CD4-positive, alpha-beta T cell (primary cell): Measurements from ENCODE around the gene ITFG2. TPM values are rescaled to one million over a fixed set of nuclear protein-coding genes. Genes with fewer than 3 reads are reported as not detected.

Experiments
- ATAC-seq: fragments of 200-7000 bp; cut with Tn5 transposase; one replicate; pipeline ENCODE4 v1.10.0; 2022; ENCODE audit warnings: mild to moderate bottlenecking; ENCODE audit not compliant: poor library complexity
- CTCF ChIA-PET: fragments of 350-600 bp; sonication (Branson Sonifier 250); formaldehyde crosslinking; loops from one replicate; lab custom pipeline; 2021; ENCODE audit warnings: antibody characterized with exemption, inconsistent platforms; lab: Charles Lee
- POLR2A ChIA-PET: fragments of 350-600 bp; sonication (Branson Sonifier 250); formaldehyde crosslinking; loops from one replicate; lab custom pipeline; 2021; ENCODE audit warnings: antibody characterized with exemption, inconsistent platforms; lab: Charles Lee
- DNase-seq, 14 experiments: peaks; one replicate each; pipeline ENCODE4 v3.0.0-alpha.2; 2013 to 2020; ENCODE audit warnings: mixed read lengths in 2 of 14
- H3K27ac ChIP-seq, 2 donors: one replicate each; pipeline versions ENCODE4 v1.5.1 to v1.7.0; 2013; ENCODE audit warnings: low read length in 2 of 2, low read depth in 1 of 2, mild to moderate bottlenecking in 1 of 2
- H3K27me3 ChIP-seq, 2 experiments: 1 replicate in 1 of 2; 2 replicates in 1 of 2; pipeline versions ENCODE4 v1.6.1 to v1.7.0; 2013; ENCODE audit warnings: low read length in 2 of 2, control low read depth in 1 of 2, mild to moderate bottlenecking in 1 of 2, moderate library complexity in 1 of 2; ENCODE audit not compliant: insufficient read depth in 2 of 2, control insufficient read depth in 1 of 2
- H3K36me3 ChIP-seq: one replicate; pipeline ENCODE4 v1.6.1; 2013; ENCODE audit warnings: low read length, control low read depth; ENCODE audit not compliant: insufficient read depth
- H3K4me1 ChIP-seq: one replicate; pipeline ENCODE4 v1.6.1; 2013; ENCODE audit warnings: low read length, control low read depth; ENCODE audit not compliant: insufficient read depth
- H3K4me3 ChIP-seq: one replicate; pipeline ENCODE4 v1.5.1; 2013; ENCODE audit warnings: mild to moderate bottlenecking, low read length, moderate library complexity
- H3K9me3 ChIP-seq, 2 experiments: 1 replicate in 1 of 2; 2 replicates in 1 of 2; pipeline versions ENCODE4 v1.6.1 to v1.7.0; 2013; ENCODE audit warnings: low read length in 2 of 2, mild to moderate bottlenecking in 2 of 2, control low read depth in 1 of 2, moderate library complexity in 1 of 2; ENCODE audit not compliant: control insufficient read depth in 1 of 2, insufficient read depth in 1 of 2
- H3K27ac Mint-ChIP-seq: one replicate; pipeline ENCODE4 v1.8.0; 2020; ENCODE audit warnings: mixed read lengths
- H3K27me3 Mint-ChIP-seq: one replicate; pipeline ENCODE4 v1.8.0; 2021; ENCODE audit warnings: mixed read lengths
- H3K36me3 Mint-ChIP-seq: one replicate; pipeline ENCODE4 v1.8.0; 2021; ENCODE audit warnings: low read depth, mixed read lengths
- H3K4me1 Mint-ChIP-seq: one replicate; pipeline ENCODE4 v1.8.0; 2021; ENCODE audit warnings: low read depth, mixed read lengths
- H3K4me3 Mint-ChIP-seq: one replicate; pipeline ENCODE4 v1.8.0; 2020; ENCODE audit warnings: mild to moderate bottlenecking, mixed read lengths
- H3K9me3 Mint-ChIP-seq: one replicate; pipeline ENCODE4 v1.8.0; 2020; ENCODE audit warnings: mixed read lengths
- intact Hi-C, 2 experiments: fragments of 100-400 bp; cut with DNase I in 1 of 2; cut with micrococcal nuclease in 1 of 2; formaldehyde crosslinking; loops; one replicate each; pipeline versions ENCODE4 v1.15.1 to v1.9.0; 2023 to 2025; cut with DNase I, micrococcal nuclease
- total RNA-seq, 174 experiments: library from RNA in 2 of 174; stranded (reverse) in 2 of 174; gene quantifications; one replicate each; pipeline ENCODE4 v1.2.3 and lab custom pipeline; 2021 to 2026
- TF ChIP-seq, protein P1 (sequence below): fragments of 200-600 bp; IDR thresholded peaks from one replicate; pipeline ENCODE4 v1.8.0; 2022; ENCODE audit warnings: antibody characterized with exemption, mild to moderate bottlenecking

ITFG2 gene
- total RNA-seq, 2 experiments from 2014 or later = 61.3 to 68.5 TPM

DNA sequence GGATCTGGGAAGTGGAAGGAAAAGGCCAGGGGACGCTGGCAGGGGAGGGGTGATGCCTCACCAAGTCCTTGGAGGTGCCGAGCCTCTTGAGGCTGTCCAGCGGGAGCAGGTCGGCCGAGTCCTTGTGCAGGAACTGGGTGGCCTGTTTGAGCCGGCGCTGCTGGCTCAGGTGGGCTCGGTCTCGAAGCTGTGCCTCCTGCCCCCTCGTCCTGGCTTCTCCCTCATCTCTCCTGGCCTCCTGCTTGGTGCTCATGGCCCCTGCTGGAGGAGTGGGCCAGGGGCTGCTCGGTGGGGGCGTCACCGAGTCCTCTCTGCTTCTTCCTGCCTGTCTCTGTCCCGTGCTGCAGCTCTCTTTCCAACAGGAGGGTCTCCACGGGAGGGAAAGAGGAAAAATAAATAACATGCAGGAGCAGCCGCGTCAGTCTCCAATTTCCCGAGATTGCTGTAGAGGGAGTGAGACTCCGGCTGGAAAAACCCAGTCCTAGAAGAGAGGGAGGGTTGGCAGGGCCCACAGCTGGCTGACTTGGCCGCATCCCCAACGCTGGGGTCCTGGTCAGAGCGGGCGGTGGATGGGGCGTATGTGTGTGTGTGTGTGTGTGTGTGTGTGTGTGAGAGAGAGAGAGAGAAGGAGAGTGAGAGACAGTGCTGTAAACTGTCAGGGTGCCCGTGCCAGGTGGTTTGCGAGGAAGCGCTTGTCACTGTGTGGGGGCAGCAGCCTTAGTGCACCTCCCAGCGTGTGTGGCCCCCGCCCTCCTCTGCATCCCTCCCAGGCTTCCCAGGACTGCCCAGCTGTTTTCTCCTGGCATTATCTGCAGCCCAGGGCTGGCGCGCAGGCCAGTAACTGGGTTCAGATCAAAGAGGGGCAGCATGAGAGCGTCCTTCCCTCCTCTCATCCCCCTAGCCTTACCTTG, 22.4 kb downstream of the ITFG2 start, which contains the start of gene NRIP2:
Gene NRIP2, minus strand, starts transcription at position 455 of the 911 bp plus-strand sequence. Its CDS starts 52 bp downstream, at position 403.
- Histone ChIP-seq H3K27ac (no peak within 1 kb of the TSS), H3K4me3 (no peak within 1 kb of the TSS), H3K36me3 (peaks cover 27% of the 10 kb centered on the region), H3K4me1 (no peaks in the 10 kb centered on the region), H3K27me3 (no peaks in the 10 kb centered on the region), H3K9me3 (no peaks in the 10 kb centered on the region)
- TF ChIP-seq, protein P1, sequence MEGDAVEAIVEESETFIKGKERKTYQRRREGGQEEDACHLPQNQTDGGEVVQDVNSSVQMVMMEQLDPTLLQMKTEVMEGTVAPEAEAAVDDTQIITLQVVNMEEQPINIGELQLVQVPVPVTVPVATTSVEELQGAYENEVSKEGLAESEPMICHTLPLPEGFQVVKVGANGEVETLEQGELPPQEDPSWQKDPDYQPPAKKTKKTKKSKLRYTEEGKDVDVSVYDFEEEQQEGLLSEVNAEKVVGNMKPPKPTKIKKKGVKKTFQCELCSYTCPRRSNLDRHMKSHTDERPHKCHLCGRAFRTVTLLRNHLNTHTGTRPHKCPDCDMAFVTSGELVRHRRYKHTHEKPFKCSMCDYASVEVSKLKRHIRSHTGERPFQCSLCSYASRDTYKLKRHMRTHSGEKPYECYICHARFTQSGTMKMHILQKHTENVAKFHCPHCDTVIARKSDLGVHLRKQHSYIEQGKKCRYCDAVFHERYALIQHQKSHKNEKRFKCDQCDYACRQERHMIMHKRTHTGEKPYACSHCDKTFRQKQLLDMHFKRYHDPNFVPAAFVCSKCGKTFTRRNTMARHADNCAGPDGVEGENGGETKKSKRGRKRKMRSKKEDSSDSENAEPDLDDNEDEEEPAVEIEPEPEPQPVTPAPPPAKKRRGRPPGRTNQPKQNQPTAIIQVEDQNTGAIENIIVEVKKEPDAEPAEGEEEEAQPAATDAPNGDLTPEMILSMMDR = no peak
- ChIA-PET POLR2A (interaction anchor here (0.6 kb wide), 1 partner anchor 22 kb away, joined by 4 read pairs; no protein-coding TSS in a partner anchor), CTCF (no interaction called here)
- no peak for DNase-seq
- Mint-ChIP-seq H3K27ac (peak within 1 kb of the TSS; percentile 5), H3K9me3 (no peaks in the 10 kb centered on the region), H3K27me3 (no peaks in the 10 kb centered on the region), H3K36me3 (peaks cover 52% of the 10 kb centered on the region), H3K4me1 (peaks cover 12% of the 10 kb centered on the region), H3K4me3 (no peak within 1 kb of the TSS)
- intact Hi-C loops = no loop called here
- ATAC-seq = no peak

DNA sequence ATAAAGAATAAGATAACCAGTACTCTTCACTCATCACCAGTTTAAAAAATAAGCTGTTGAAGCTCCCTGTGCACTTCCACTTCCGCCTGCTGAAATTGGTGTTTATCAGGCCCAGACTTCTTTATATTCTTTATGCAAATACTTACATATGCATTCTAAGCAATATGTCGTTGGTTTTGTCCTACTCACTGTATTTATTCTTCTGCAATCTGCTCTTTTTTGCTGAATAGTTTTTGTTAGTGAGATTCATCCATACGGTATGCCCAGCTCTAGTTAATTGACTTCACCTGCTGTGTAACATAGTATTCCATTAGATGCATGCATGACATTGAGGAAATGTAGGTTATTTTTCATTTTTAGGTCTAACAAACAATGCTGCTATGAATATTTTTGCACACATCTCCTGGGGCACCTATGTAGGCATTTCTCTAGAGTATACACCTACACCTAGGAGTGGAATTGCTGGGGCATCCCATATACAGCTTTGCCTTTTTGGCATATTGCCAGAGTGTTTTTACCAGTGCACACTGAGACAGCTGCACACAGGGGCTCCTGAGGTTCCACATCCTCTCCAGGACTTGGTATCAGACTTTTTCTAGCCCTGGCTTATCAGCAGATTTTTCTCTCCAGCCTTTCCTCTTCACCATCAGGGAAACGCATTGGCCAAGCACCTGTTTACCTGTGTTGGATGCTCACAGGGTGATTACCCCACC, 23.4 kb downstream of the ITFG2 start:
- Mint-ChIP-seq H3K36me3 (peaks cover 48% of the 10 kb centered on the region), H3K27me3 (no peaks in the 10 kb centered on the region), H3K27ac (peak overlapping the region; percentile 5), H3K4me1 (peaks cover 12% of the 10 kb centered on the region), H3K4me3 (no peak overlapping the region), H3K9me3 (no peaks in the 10 kb centered on the region)
- Histone ChIP-seq H3K27ac (no peak overlapping the region), H3K4me3 (no peak overlapping the region), H3K4me1 (no peaks in the 10 kb centered on the region), H3K36me3 (peaks cover 27% of the 10 kb centered on the region), H3K27me3 (no peaks in the 10 kb centered on the region), H3K9me3 (no peaks in the 10 kb centered on the region)
- TF ChIP-seq, protein P1 = no peak
- DNase-seq = no peak
- intact Hi-C loops = no loop called here
- POLR2A ChIA-PET = no interaction called here
- CTCF ChIA-PET = no interaction called here
- no peak for ATAC-seq

DNA sequence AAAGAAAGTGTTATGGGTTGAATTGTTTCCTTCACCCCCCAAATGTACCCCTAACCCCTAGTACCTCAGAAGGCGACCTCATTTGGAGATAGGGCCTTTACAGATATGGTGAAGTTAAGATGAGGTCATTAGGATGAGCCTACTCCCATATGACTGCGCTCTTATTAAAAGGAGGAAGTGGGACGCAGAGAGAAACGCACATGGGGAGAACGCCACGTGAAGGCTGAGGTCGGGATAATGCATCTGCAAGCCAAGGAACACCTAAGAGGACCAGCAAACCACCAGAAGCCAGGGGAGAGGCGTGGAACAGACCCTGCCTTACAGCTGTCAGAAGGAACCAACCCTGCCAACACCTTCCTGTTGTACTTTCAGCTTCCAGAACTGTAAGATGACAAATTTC, 24.1 kb downstream of the ITFG2 start:
- no peaks in the 10 kb centered on the region for H3K27me3 Mint-ChIP-seq
- H3K27me3 ChIP-seq = no peaks in the 10 kb centered on the region
- H3K9me3 ChIP-seq = no peaks in the 10 kb centered on the region
- intact Hi-C loops = no loop called here
- ChIA-PET POLR2A (no interaction called here), CTCF (no interaction called here)
- H3K9me3 Mint-ChIP-seq = no peaks in the 10 kb centered on the region
- no peak for ATAC-seq
- TF ChIP-seq, protein P1 = no peak
- peaks cover 33% of the 10 kb centered on the region for H3K36me3 ChIP-seq
- no peaks in the 10 kb centered on the region for H3K4me1 ChIP-seq
- no peak for DNase-seq
- peaks cover 48% of the 10 kb centered on the region for H3K36me3 Mint-ChIP-seq
- no peak overlapping the region for H3K4me3 ChIP-seq
- peaks cover 12% of the 10 kb centered on the region for H3K4me1 Mint-ChIP-seq
- no peak overlapping the region for H3K27ac Mint-ChIP-seq
- no peak overlapping the region for H3K27ac ChIP-seq
- no peak overlapping the region for H3K4me3 Mint-ChIP-seq
